NCI-H2227 treated with DMSO at 0.1 percent for 48 hours (cell line): ENCODE measurements around the gene RNF32.
"Not testable (repeated sequence)": the region's sequence is repeated elsewhere in the genome, so short reads cannot be mapped to it uniquely, and the experiment has no call there.

ENCODE experiments used
- DNase-seq: peaks from one replicate; lab custom pipeline; 2025; lab: John Stamatoyannopoulos, UW

RNF32 gene

DNA sequence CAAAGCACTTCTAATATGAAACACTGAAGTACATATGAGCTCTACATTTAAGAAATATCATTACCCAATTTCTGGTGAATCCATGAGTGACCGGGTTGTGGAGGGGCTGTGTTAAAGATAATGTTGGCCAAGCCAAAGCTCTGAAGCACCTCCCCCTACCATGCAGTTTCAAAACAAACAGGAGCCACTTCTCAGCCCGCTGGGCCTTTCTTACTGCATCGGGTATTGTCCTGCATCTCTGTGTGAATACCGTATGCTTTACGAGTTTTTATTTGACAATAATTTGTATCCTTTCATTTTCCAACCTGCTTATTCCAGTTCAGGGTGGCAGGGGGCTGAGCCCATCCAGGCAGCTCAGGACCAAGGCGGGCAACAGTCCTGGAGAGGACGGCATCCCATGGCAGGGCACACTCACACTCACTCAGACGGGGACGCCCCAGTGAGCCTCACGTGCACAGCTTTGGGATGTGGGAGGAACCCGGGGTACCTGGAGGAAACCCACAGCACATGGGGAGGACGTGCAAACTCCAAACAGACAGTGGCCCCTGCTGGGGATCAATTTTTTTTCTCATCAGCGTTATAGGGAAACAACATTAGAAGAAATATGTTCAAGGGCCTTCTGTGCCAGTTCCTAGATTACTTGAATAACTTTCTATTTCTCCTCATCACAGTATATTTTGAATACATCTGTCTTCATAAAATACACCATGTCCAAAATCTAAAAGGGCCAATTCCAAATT lies 1.9 kb downstream of the RNF32 start:
- DNase-seq = no peak

DNA sequence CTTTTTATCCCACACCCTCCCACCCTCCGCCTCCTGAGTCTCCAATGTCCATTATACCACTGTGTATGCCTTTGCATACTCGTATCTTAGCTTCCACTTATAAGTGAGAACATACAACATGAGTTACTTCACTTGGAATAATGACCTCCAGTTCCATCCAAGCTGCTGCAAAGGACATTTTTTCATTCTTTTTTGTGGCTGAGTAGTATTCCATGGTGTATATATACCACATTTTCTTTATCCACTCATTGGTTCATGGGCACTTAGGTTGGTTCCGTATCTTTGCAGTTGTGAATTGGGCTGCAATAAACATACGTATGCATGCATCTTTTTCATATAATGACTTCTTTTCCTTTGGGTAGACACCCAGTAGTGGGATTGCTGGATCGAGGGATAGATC lies 6.8 kb downstream of the RNF32 start:
- not testable (repeated sequence) for DNase-seq

DNA sequence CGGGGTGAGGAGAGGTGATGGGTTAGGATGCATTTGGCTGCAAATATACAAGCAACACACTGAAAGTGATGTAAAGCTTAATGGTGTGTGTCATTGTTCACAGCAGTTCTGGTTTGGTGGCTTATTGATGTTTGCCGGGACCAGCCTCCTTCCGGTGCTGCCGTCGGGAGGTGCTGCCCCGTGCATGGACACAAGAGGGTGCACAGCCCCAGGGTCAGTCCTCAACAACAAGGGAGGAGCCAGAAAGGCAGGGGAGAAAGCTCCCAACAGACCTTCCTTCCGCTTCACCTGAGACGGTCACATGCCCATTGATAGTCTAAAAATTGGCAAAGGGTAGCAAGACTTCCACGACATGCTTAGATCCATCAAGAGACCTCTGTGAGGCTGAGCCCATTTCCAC lies 9.5 kb downstream of the RNF32 start:
- DNase-seq = no peak

DNA sequence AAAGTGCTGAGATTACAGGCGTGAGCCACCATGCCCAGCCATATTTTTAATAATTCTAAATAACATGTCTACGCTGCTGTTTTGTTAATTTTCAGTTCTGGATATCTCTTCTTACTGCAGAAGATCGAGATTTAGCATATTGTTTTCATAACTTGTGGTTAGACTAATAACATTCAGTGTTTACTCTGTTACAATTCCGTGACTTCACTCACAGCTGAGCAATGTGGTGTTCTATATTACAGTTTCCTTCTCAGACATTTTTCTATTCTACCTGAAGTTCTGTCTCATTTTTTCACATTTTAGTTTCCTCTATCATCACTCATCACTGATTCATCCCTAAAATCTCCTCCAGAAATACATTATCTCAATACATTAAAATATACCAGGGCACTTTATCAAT lies 10.9 kb downstream of the RNF32 start:
- no peak for DNase-seq

DNA sequence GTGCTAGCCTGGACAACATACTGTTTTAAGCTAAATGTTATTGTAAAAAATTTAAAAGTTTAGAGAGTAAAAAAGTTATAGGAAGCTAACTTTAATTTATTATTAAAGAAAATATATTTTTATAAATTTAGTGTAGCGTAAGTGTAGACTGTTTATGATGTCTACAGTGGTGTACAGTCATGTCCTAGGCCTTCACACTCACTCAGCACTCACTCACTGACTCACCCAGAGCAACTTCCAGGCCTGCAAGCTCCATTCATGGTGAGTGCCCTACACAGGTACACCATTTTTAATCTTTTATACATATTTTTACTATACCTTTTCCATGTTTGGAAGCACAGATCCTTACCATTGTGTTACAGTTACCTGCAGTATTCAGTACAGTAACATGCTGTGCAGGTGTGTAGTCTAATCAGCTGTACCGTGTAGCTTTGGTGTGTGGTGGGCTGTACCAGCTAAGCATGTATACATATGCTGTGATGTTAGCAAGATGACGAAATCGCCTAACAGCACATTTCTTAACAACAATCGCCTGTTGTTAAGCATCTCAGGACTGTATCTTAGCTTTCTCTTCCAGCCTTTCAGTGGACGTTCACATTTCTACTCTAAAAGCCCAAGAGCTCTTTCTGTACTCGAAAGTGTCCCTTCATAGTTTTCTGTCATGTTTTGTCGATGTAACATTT lies 12.5 kb downstream of the RNF32 start:
- no peak for DNase-seq

DNA sequence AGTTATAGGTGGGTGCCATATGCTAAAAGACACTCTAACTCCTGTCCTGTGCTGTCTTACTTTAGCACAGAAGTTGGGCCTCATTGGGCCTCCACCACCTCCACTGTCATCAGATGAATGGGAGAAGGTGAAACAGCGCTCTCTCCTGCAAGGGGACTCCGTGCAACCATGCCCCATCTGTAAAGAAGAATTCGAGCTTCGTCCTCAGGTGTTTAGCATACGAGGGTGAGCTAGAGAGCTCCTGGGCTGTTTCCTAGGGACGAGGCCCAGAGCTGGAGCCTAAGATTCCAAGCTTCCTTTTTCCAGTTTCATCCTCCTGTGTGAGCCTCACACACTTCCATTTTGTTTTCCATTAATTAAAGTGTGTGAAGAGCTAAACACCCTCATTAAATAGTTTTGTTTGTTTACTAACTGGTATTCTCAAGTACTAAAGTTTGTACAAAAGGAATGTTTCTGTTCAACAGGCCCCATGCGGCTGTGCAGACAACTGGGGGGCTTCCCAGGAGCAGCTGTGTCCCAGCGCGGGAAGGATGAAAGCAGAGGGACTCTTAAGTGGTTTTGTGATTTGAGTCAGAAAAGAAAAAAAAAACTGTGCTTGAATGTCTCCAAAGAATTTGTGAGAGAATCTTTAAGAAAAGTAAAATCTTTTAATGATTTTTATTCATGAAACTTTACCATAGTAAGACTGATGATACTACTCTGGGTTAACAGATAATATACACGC lies 14.1 kb downstream of the RNF32 start:
- no peak for DNase-seq

DNA sequence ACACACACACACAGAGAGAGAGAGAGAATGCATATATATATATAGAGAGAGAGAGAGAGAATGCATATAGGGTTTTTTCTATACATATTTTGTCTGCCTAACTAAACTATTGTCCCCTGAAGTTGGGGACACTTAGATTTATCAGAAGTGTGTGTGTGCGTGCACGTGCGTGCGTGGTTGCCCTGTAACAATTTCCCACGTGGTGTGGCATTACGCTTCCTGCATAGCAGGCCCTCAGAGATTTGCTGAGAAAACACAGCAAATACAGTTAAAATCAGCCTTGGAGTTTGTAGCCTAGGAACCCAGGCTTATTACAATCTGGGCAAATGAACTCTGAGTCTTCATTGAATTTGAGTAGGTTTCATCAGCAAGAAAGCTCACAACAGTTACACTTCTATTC lies 14.7 kb downstream of the RNF32 start:
- DNase-seq = no peak

DNA sequence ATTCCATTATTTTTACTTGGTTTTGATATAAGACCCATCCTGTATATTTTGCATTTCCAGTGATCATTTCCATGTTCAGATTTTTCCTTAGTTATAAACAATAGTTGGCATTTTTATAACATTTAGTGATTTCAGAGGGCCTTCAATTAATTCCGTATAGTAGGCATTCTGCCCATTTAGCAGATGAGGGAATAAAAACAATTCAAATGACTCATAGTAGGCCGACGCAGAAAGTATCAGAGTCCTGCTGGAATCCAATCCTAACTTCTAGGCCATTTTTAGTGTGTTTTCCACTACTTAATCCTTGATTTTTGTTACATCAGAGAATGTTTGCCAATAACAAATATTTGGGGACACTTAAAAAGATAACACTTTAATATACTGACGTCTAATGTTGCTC lies 15.4 kb downstream of the RNF32 start:
- DNase-seq = no peak

DNA sequence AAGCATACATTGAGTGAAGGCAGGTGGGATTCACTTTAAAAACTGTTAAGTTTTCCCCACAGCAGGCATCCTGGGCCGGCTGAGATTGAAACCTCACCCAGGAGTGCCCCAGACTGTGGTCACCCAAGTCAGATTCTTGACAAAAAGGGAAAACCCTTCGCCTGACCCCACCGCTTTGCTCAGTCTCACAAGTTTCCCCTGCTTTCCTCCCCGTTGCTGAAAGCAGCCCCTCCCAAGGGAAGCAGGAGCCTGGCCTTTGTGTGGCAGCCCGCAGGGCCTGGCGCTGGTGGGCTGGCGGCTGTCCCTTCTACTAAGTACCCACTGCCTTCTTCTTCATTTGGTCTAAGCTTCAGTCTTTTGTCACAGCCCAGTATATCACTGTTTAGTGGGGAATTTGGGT lies 16.0 kb downstream of the RNF32 start:
- no peak for DNase-seq

DNA sequence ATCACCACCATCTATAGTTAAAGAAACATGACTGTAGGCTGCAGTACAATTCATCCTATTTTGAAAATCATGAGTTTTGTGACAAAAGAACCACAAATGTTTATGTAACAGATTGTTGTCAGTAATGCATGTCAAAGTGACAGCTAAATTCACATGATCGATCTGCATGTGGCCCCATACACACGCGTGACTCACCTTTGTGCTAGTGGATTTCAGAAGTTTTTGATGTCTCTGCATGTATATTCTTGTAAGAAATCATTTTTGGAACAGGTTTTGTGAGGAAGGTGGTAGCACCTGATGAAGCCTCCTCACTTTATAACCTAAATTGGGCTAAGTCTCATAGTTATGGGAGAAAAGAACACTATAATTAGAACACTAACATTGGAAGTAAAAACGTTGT lies 17.1 kb downstream of the RNF32 start:
- DNase-seq = no peak

DNA sequence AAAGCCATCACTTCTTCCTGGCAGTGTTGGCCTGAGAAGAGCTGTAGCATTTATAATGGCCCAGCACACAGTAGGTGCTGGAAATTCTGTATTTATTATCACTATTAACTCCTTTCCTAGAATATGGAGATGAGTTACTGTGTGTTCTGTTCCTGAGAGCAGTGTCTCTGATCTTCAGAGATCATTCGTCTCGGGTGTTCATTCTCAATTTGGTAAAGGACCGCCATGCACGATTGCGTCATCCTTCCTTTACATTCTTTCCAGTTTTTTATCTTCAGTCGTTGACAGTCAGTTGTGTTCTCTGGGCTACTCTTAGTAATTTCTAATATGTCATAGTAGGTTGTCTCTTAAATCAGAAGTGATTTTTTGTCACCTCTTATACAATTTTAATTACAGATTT lies 18.6 kb downstream of the RNF32 start:
- no peak for DNase-seq

DNA sequence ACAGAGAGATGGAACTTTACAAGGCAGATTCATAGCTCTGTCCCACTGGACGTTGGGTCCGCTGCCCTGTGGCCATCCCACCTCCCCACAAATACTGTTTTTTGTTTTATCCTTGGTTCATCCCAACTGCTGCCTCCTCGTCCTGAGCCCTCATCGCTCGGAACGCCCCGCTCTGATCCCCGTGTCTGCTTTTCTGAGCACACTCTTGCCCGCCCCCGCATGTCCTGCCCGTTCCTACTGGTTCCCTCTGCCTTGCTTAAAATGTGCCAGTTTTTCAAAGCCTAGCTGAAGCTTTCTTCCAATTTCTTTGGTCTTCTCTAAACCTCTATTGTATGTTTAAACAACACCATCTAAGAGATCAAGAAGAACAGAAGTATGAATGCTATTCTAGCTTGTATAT lies 19.4 kb downstream of the RNF32 start:
- DNase-seq = no peak

DNA sequence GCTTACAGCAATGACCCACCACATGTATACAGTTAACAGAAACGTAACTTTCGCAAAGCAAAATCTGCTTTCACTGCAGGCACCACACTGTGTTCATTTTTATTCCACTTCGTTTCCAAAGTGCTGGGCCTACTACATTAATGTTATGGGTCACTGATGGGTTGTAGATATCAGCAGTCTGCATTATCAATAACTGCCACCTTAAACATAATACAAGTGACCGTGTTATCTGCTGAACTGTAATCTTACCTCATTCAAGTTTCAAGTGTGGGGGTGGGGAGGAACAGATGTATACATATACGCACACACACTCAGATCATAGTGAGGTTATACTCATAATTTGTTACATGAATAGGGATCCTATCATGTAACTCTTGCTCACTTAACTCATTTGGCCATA lies 21.1 kb downstream of the RNF32 start:
- DNase-seq = no peak

DNA sequence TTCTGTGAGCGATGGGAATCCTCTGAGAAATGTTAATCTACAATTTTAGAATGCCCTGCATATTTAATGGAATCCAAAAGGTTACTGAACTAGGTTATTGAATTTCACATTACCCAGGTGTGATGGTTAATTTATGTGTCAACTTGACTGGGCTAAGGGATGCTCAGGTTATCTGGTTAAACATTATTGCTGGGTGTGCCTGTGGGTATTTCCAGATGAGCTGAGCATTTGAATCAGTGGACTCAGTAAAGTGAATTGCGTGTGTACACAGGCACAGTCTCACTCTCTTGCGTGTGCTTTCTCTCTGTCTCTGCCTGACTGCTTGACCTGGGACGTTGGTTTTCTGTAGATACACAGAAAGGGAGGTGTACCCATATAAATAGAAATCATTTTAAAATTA lies 21.7 kb downstream of the RNF32 start:
- no peak for DNase-seq

DNA sequence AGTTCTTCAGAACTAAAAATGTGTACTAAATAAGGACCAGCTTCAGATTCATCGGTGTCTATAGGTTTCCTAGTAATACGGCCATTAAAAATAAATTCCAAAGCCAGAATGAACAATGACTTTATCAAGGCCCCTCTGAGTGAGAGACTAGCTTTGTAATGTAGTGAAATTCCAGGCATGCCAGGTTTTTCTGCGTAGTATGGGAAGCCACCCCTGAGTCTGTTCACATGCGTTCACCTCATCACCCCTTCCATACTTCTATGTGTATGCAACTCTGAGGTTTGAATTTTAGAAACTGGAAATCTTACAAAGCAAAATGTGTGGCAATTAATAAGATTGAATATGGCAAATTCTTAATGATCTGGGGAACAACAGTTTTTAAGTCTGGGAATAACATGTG lies 24.5 kb downstream of the RNF32 start:
- DNase-seq = no peak

DNA sequence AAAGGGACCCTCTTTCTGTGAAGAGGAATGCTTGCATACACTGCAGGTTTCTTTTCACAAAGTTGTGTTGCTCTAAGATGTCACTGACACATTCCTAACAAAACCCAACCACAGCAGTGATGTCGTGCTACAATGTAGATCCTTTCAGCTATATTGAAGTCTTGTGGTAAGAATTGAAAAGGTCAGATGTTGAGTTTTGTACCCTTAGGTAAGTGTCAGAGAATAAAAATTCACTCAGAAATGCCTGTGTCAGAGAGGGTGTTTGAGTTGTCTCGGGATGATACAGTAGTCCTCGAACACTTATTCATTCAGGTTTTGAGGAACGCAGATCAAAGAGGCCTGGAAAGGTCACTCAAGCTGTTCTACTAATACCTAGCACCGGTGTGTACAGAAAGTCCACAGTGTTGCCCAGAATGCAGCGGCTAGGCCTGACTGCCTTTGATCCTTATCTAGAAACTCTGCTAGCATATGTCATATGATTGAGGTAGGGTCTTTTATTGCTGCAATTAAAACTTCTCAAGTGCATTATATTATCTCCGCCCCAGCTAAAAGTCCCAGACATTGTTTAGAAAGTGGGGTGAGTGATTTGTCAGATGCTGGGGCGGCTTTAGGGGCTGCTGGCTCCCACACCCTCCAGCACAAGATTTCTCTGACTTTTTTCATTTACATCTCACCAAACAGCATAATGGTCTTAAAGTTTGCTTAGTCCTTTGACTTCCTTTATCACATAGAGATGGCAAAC lies 26.0 kb downstream of the RNF32 start:
- no peak for DNase-seq

DNA sequence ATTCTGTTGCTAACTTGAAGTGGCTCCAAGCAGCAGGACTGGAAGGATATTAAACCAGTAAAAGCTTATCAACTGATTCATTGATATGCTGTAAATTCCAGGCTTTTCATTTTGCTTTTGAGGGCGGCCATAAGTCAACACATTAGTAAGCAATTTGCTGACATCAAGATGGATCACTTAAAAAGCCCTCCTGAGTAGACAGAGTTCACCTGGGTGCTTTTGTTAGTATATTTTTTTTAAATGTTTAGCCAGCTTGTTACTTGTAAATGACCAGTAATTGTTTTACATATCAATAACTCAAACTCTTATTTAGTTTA lies 26.5 kb downstream of the RNF32 start:
- DNase-seq = no peak

DNA sequence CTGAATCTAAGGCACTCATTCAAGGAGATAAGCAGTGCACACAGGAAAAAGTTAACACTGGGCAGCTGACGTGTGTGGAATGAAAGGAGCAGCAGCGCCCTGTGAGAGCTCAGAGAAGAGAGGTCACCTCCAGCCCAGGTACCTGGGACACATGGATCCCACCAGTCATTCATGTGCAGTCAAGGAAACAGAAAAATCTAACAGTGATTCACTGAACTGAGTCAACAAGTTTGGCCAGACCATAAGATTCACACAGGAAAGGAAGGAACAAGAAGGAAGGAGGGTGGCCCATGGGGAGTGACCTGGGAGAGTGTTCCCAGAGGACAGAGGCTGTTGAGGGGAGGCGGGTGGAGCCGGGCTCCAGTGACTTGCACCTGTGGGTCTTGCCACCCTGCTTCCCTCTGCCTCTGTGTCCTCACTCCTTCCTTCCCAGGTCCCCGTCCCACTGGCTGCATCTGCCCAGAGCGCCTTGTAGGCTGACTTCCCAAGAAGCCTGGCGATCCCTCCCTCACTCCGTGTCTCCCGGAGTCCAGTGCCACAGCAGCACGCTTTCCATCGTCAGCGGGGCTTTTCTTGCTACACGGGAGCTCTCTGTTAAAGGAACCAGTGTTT lies 27.7 kb downstream of the RNF32 start:
- DNase-seq = no peak

DNA sequence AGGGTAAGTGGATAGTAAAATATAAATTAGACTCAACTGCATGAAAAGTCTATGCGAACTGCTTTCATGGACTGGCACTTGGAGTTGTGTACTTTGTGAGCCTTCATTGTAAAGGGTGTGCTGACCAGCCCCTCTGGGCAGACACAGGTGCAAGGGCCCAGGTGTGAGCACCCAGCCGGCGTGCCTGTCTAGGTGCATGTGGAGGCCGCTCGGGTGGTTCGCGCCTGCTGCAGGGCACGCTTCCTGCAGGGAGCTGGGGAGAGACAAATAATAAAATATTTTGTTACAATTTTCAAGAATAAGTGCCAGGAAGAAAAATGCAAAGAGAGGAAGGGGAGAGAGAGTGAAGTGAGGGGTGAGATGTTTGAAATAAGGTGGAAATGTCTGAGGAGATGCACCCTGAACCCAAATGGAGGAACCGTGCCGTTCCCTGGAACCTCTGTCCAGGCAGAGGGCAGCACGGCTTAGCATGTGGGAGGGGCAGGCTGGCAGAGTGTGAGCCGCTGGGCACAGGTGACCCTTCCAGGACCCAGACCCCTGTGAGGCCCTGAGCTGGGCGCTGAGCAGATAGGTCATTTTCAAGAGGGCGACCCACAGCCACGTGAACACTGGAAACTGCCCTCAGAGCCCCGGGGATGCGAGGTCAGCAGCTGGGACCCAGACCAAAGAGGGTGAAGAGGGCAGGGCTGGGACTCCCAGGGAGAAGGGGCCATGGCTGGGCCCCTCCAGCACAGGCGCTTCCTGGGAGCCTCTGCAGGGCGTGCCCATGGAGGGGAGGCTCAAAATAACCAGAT lies 28.7 kb downstream of the RNF32 start:
- DNase-seq = no peak

DNA sequence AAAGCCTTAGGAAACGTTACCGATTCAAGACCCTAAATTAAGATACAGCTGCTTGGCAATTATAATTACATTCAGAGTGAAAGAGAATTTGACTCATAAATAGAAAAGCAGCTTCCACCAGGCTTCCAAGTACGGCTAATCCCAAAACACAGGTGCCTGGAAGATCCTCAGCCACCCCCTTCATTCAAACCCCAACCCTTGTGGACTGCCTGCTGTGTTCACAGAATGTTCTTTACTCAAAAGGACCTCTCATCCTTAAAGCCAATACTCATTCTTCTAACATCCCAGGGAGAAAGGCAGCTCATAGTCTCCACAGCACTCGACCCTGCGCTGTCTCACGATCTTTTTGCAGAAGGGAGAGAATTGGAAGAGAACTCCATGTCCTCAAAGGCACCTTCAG lies 32.9 kb downstream of the RNF32 start:
- no peak for DNase-seq

DNA sequence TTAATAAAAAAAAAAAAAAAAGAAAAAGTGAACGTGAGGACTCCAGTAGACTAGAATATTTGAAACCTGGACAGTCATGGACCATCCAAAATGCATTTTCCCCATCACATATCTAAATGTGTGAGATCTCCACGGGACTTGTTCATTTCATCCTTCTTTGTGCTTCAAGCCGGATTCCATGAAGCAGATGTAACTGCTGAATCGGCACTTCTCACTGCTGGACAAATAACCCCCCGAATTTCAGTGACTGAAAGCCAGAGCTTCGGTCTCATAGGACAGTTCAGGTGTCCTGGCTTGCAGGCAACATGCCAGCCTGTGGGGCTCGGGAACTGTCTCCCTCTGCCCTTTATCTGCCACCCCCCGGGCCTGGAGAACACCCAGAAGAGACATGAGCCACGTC lies 33.3 kb downstream of the RNF32 start:
- DNase-seq = no peak

DNA sequence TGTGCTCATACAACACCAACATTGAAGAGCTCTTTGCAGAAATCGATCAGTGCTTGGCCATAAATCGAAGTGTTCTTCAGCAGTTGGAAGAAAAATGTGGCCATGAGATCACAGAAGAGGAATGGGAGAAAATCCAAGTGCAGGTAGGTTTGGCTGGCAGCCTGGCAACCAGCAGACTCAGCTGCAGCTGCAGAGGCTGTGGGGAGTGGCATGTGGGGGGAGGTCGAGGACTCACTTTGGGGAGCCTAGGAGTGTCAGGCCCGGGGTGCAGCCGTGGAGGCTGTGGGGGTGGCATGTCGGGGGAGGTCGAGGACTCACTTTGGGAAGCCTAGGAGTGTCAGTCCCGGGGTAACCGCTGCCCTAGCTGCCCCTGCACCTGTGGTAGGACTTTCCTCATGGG lies 35.1 kb downstream of the RNF32 start:
- no peak for DNase-seq
